GM23248 (cell line): Measurements from ENCODE around the gene PDE2A. TPM values are rescaled to one million over a fixed set of nuclear protein-coding genes. Genes with fewer than 3 reads are reported as not detected.

Experiments
- DNase-seq: peaks from one replicate; pipeline ENCODE4 v3.0.0-alpha.2; 2015
- H2AFZ ChIP-seq: fragments of 200-600 bp; sonication (generic); 2 replicates; pipeline ENCODE4 v1.6.1; 2016; ENCODE audit warnings: antibody characterized with exemption
- H3F3A ChIP-seq: fragments of 200-600 bp; sonication (generic); 2 replicates; pipeline ENCODE4 v1.6.1; 2016; ENCODE audit warnings: mild to moderate bottlenecking, antibody characterized with exemption, mixed run types; ENCODE audit not compliant: insufficient read depth
- H3K27ac ChIP-seq: fragments of 200-600 bp; sonication (generic); 2 replicates; pipeline ENCODE4 v1.5.1; 2016; ENCODE audit warnings: mild to moderate bottlenecking
- H3K27me3 ChIP-seq: fragments of 200-600 bp; sonication (generic); replicated peaks from 2 replicates; pipeline ENCODE4 v1.6.1; 2016; ENCODE audit warnings: mild to moderate bottlenecking; ENCODE audit not compliant: insufficient read depth
- H3K36me3 ChIP-seq: fragments of 200-600 bp; sonication (generic); 2 replicates; pipeline ENCODE4 v1.6.1; 2016; ENCODE audit warnings: low read depth, mild to moderate bottlenecking
- H3K4me1 ChIP-seq: fragments of 200-600 bp; sonication (generic); 2 replicates; pipeline ENCODE4 v1.6.1; 2016; ENCODE audit warnings: mild to moderate bottlenecking; ENCODE audit not compliant: insufficient read depth
- H3K4me2 ChIP-seq: fragments of 200-600 bp; sonication (generic); one replicate; pipeline ENCODE4 v1.6.1; 2016; ENCODE audit warnings: mild to moderate bottlenecking; ENCODE audit not compliant: unreplicated experiment
- H3K4me3 ChIP-seq: fragments of 200-600 bp; sonication (generic); 2 replicates; pipeline ENCODE4 v1.5.1; 2016; ENCODE audit warnings: mild to moderate bottlenecking
- H3K79me2 ChIP-seq: fragments of 200-600 bp; sonication (generic); 2 replicates; pipeline ENCODE4 v1.6.1; 2016; ENCODE audit warnings: mild to moderate bottlenecking; ENCODE audit not compliant: insufficient read depth
- H3K9ac ChIP-seq: fragments of 200-600 bp; sonication (generic); 2 replicates; pipeline ENCODE4 v1.6.1; 2016; ENCODE audit warnings: mild to moderate bottlenecking
- H3K9me2 ChIP-seq: fragments of 200-600 bp; sonication (generic); 2 replicates; pipeline ENCODE4 v1.6.1; 2016; ENCODE audit warnings: mixed run types, mild to moderate bottlenecking, moderate library complexity; ENCODE audit not compliant: insufficient read depth
- H3K9me3 ChIP-seq: fragments of 200-600 bp; sonication (generic); one replicate; pipeline ENCODE4 v1.6.1; 2017; ENCODE audit warnings: low read depth
- H4K20me1 ChIP-seq: fragments of 200-600 bp; sonication (generic); 2 replicates; pipeline ENCODE4 v1.6.0; 2016; ENCODE audit not compliant: insufficient read depth
- EZH2 ChIP-seq: fragments of 200-600 bp; sonication (generic); IDR thresholded peaks from 2 replicates; pipeline ENCODE4 v1.6.1; 2018; ENCODE audit warnings: antibody characterized with exemption, mild to moderate bottlenecking; ENCODE audit not compliant: insufficient read depth, poor library complexity, severe bottlenecking
- EZH2phosphoT487 ChIP-seq: fragments of 200-600 bp; sonication (generic); IDR thresholded peaks from 2 replicates; pipeline ENCODE4 v1.6.1; 2018; ENCODE audit warnings: antibody characterized with exemption, moderate library complexity, mild to moderate bottlenecking, low read depth; ENCODE audit not compliant: insufficient read depth
- WGBS, 2 experiments: methylation state at CpG; one replicate each; pipeline ENCODE4 v1.1.6; 2015 to 2017; ENCODE audit warnings: low lambda C conversion rate in 2 of 2, low coverage in 1 of 2; ENCODE audit errors: missing lambda C conversion rate in 2 of 2; 5-methylcytosine and 5-hydroxymethylcytosine counted together
- in situ Hi-C: fragments of 300-500 bp; cut with MboI; formaldehyde crosslinking; loops from 2 replicates; pipeline ENCODE4 v1.15.0; 2020
- polyA plus RNA-seq: library from polyadenylated mRNA; unstranded; fragments of >200 nt; fragmentation: Nextera tagmentation; extraction: Ambion mirVana; gene quantifications from 2 replicates; pipeline ENCODE4 v1.2.1, GENCODE V29; 2016
- total RNA-seq: library from RNA; depleted of rRNA; stranded (reverse); fragments of >200 nt; shearing (Covaris generic); gene quantifications from 2 replicates; pipeline ENCODE4 v1.2.3, GENCODE V29; 2014

The PDE2A gene
- total and polyA plus RNA-seq, 2 experiments from 2014 or later, result 1.0 to 2.3 TPM

DNA sequence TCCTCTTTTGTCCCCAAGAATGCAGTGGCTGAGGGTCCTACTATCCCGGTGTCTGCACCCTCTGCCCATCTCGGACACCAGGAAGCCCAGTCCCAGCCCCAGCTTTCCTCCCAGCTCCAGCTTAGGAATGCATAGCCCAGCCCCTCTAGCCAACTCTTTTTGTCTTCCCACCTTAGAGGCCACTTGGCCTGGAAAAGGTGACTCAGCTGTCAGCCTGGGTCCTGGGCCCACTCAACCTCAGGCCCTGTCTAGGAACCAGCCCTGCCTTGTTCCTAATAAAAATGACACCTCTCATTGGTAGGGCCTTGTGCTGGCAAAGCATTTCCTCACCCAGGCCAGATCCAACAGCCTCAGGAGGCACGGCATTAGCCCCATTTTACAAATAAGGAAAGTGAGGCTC lies 28.2 kb downstream of the PDE2A start:
- WGBS, 2 experiments, result 92 to 98% methylated on average over 3 of the region's 3 CpGs
- no peaks in the 10 kb centered on the region for H3K9me3 ChIP-seq
- no peak overlapping the region for H3K4me2 ChIP-seq
- H3K4me3 ChIP-seq, result no peak overlapping the region
- H3K36me3 ChIP-seq, result no peaks in the 10 kb centered on the region
- no peaks in the 10 kb centered on the region for H3K9me2 ChIP-seq
- H4K20me1 ChIP-seq, result no peaks in the 10 kb centered on the region
- TF ChIP-seq EZH2phosphoT487 (no peak), EZH2 (no peak)
- no peak overlapping the region for H3K27ac ChIP-seq
- no peaks in the 10 kb centered on the region; the same call in 1 of the 2 replicates for H3F3A ChIP-seq
- no peak overlapping the region for H2AFZ ChIP-seq
- in situ Hi-C loops, result no loop called here
- H3K9ac ChIP-seq, result no peak overlapping the region
- DNase-seq, result no peak
- peaks cover 11% of the 10 kb centered on the region for H3K27me3 ChIP-seq
- H3K79me2 ChIP-seq, result no peaks in the 10 kb centered on the region
- no peaks in the 10 kb centered on the region for H3K4me1 ChIP-seq

DNA sequence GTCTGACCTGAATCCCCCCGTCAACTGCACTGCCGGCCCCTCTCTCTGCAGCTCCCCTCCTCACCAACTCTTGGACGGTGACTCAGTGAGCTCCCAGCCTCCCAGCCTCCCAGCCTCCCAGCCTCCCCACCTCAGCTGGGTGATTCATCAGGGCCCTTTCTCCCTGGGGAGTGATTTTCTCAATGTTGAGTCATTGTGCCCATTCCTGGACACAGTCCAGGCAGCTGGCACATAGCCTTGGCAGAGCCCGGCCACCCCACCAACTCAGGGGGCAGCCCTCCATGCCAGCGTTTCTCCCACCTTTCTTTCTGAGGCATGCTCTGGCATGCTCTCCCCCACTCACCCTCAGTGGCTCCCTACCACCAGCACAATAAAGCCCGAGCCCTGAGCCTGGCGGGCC lies 30.7 kb downstream of the PDE2A start:
- Histone ChIP-seq H3K27ac (no peak overlapping the region), H3K36me3 (no peaks in the 10 kb centered on the region), H3F3A (no peaks in the 10 kb centered on the region; the same call in 1 of the 2 replicates), H4K20me1 (no peaks in the 10 kb centered on the region), H3K4me3 (no peak overlapping the region), H3K79me2 (no peaks in the 10 kb centered on the region), H3K9me3 (no peaks in the 10 kb centered on the region), H3K4me2 (no peak overlapping the region), H3K4me1 (no peaks in the 10 kb centered on the region), H2AFZ (peak overlapping the region; percentile 66; the same call in 1 of the 2 replicates), H3K9me2 (no peaks in the 10 kb centered on the region), H3K27me3 (peaks cover 18% of the 10 kb centered on the region), H3K9ac (no peak overlapping the region)
- in situ Hi-C loops, result no loop called here
- WGBS, 2 experiments, result 51 to 57% methylated on average over 7 of the region's 7 CpGs
- peak; percentile 60 for DNase-seq
- TF ChIP-seq EZH2phosphoT487, result no peak
- TF ChIP-seq EZH2, result no peak

DNA sequence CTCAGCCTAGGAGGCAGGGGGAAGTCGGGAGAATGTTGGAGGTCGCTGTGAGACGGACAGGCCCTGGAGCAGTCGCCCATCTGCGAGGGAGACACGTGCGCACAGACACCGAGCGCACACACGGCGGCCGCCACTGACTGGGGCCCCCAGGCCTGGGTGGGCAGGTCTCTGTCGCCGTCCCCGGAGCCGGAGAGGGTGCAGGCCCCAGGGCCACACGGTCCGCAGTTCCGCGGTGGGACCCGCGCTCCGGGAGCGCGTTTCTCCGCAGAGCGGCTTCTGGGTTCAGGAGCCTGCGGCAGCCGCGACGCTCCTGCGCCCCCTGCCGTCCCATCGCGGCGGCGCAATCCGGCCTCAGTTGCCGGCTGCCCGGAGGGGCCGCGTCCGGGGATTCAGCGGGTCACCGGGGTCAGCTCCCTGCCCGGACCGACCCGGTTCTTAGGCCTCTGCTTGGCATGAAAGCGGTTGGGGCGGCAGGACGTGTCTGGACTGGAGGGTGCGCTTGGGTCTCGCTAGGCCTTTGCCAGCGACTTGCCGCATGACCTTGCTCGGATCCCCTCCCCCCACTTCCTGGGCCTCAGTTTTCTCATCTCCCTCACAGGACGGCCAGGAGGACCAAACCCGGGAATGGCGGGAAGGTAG lies 31.2 kb downstream of the PDE2A start:
- Histone ChIP-seq H3K9me2 (no peaks in the 10 kb centered on the region), H3K4me1 (no peaks in the 10 kb centered on the region), H3K27me3 (peaks cover 23% of the 10 kb centered on the region), H2AFZ (peak overlapping the region; percentile 66), H3K79me2 (no peaks in the 10 kb centered on the region), H3K4me2 (peak overlapping the region; percentile 47), H4K20me1 (no peaks in the 10 kb centered on the region), H3K9ac (no peak overlapping the region), H3K27ac (no peak overlapping the region), H3F3A (no peaks in the 10 kb centered on the region; the same call in 1 of the 2 replicates), H3K4me3 (peak overlapping the region; percentile 62), H3K36me3 (no peaks in the 10 kb centered on the region), H3K9me3 (no peaks in the 10 kb centered on the region)
- peak; percentile 68 for DNase-seq
- 1 to 3% methylated on average over 51 to 57 of the region's 59 CpGs for WGBS, 2 experiments
- in situ Hi-C loops, result no loop called here
- TF ChIP-seq EZH2phosphoT487 (no peak), EZH2 (no peak)

DNA sequence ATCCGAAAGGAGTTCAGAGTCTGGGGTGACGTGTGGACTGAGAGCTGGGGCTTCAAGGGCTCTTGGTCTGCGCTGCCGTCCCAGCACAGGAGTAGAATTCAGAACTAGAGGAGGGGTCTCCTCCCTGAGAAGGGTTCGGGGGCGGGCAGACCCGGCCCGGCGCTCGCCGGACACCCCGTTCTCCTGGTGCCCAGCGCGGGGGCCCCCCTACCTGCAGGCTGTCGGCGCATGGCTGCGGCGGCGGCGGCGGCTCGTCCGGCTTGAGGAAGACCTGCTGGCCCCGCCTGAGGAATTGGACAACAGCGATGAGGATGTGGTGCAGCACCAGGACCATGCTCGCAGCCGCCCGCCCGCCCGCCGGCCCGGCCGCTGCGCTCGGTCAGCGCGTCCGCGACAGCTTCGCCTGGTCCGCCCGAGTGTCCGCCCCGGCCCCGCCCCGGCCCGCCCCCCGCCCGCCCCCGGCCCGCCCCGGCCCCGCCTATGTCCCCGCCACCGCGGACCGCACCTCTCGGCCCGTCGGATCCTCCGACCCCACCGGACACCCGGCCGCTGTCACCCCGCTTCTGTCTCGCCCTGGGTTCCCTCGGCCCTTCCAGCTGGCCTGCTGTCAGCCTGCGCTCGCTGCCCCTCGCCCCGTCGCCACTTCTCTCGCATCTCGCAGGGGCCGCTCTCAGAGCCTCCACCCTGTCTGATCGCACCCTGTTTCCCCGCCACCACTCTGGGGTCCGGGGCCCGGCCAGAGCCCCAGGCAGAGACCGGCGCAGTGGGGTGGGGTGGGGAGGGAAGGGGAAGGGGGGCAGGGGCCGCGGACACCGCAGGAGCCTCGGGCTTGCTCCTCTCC lies 32.0 kb downstream of the PDE2A start:
- Histone ChIP-seq H3F3A (no peaks in the 10 kb centered on the region; the same call in 1 of the 2 replicates), H4K20me1 (no peaks in the 10 kb centered on the region), H3K36me3 (no peaks in the 10 kb centered on the region), H3K79me2 (no peaks in the 10 kb centered on the region), H3K9me3 (no peaks in the 10 kb centered on the region), H3K27ac (no peak overlapping the region), H3K4me2 (peak overlapping the region; percentile 75), H2AFZ (peak overlapping the region; percentile 66), H3K27me3 (peaks cover 23% of the 10 kb centered on the region), H3K9ac (no peak overlapping the region), H3K9me2 (no peaks in the 10 kb centered on the region), H3K4me3 (peak overlapping the region; percentile 62), H3K4me1 (no peaks in the 10 kb centered on the region)
- no peak for TF ChIP-seq EZH2phosphoT487
- no peak for TF ChIP-seq EZH2
- in situ Hi-C loops, result no loop called here
- DNase-seq, result peak; percentile 56
- WGBS, 2 experiments, result 2% methylated on average over 56 to 71 of the region's 85 CpGs
